Loucy (cell line): ENCODE data around the gene SATL1.

ENCODE experiments used
- CTCF ChIP-seq: fragments of 200-600 bp; sonication (generic); conservative IDR thresholded peaks from 2 replicates; pipeline ENCODE4 v1.5.1; 2014; ENCODE audit warnings: mild to moderate bottlenecking, antibody characterized with exemption, low read length
- EZH2phosphoT487 ChIP-seq: fragments of 200-600 bp; IDR thresholded peaks from 2 replicates; pipeline ENCODE4 v1.6.1; 2018; ENCODE audit warnings: antibody characterized with exemption, mild to moderate bottlenecking, moderate library complexity, borderline replicate concordance

GRCh38 chrX:85052636-85053343 is 190.8 kb downstream of the SATL1 start:
- peak; percentile 44 for TF ChIP-seq CTCF
- no peak for TF ChIP-seq EZH2phosphoT487
